HepG2 (cell line): Measurements from ENCODE around the gene NET1. TPM values are rescaled to one million over a fixed set of nuclear protein-coding genes. Genes with fewer than 3 reads are reported as not detected.

Source experiments
- ATAC-seq: fragments of 200-7000 bp; cut with Tn5 transposase; 3 replicates; pipeline ENCODE4 v1.9.1; 2020; ENCODE audit warnings: mild to moderate bottlenecking, moderate library complexity
- BruUV-seq: library from RNA; stranded (reverse); fragments of 400-500 nt; replicated peaks from 2 replicates; lab custom pipeline; 2021; lab: Mats Ljungman, UMichigan
- CTCF ChIA-PET: fragments of 300-600 bp; formaldehyde crosslinking; extraction: SDS; loops from one replicate; lab custom pipeline; 2021; ENCODE audit warnings: low total read pairs, inconsistent platforms, low intra/inter-chr PET ratio; lab: Yijun Ruan, JAX
- POLR2A ChIA-PET: fragments of 350-600 bp; sonication (Branson Sonifier 250); formaldehyde crosslinking; loops from one replicate; lab custom pipeline; 2020; ENCODE audit warnings: antibody characterized with exemption, inconsistent platforms; lab: Yijun Ruan, JAX
- DNase-seq: peaks from one replicate; pipeline ENCODE4 v3.0.0-alpha.2; 2015; ENCODE audit warnings: low spot score
- FAIRE-seq: peaks from 3 replicates; lab custom pipeline; 2011; peaks lifted over from hg19 to GRCh38; lab: Jason Lieb, UNC
- H2AFZ ChIP-seq: one replicate; pipeline ENCODE4 v1.6.1; 2011; ENCODE audit warnings: low read length, inconsistent platforms
- H3K27ac ChIP-seq: fragments of 300-600 bp; 3 replicates; pipeline ENCODE4 v1.8.0; 2011; ENCODE audit warnings: mixed run types, mild to moderate bottlenecking, mixed read lengths, low read length, inconsistent platforms; ENCODE audit not compliant: insufficient read depth; ENCODE audit errors: extremely low read length
- H3K27me3 ChIP-seq, 2 experiments: fragments of 200-600 bp in 1 of 2; 2 replicates in 1 of 2; 3 replicates in 1 of 2; pipeline versions ENCODE4 v1.6.0 to v1.8.0; 2011; ENCODE audit warnings: low read length in 2 of 2, mild to moderate bottlenecking in 2 of 2, moderate library complexity in 2 of 2, inconsistent platforms in 1 of 2; ENCODE audit not compliant: insufficient read depth in 2 of 2, control insufficient read depth in 1 of 2
- H3K36me3 ChIP-seq, 2 experiments: fragments of 200-600 bp in 1 of 2; replicated peaks in 1 of 2; 2 replicates in 1 of 2; 3 replicates in 1 of 2; pipeline versions ENCODE4 v1.5.1 to v1.8.0; 2011; ENCODE audit warnings: low read length in 2 of 2, inconsistent platforms in 1 of 2; ENCODE audit not compliant: insufficient read depth in 2 of 2, control insufficient read depth in 1 of 2
- H3K4me1 ChIP-seq: 2 replicates; pipeline ENCODE4 v1.5.1; 2012; ENCODE audit warnings: low read length, inconsistent platforms; ENCODE audit not compliant: insufficient read depth
- H3K4me2 ChIP-seq: 2 replicates; pipeline ENCODE4 v1.6.0; 2011; ENCODE audit warnings: low read depth, low read length, inconsistent platforms
- H3K4me3 ChIP-seq, 3 experiments: fragments of 200-600 bp in 1 of 3; sonication (generic), shearing (Covaris generic) in 1 of 3; replicated peaks in 1 of 3; 2 replicates each; pipeline ENCODE4 v1.5.1; 2011 to 2016; ENCODE audit warnings: low read length in 3 of 3, inconsistent platforms in 2 of 3, low read depth in 2 of 3, mild to moderate bottlenecking in 2 of 3, control low read depth in 1 of 3, mixed read lengths in 1 of 3; ENCODE audit not compliant: insufficient read depth in 1 of 3
- H3K79me2 ChIP-seq: one replicate; pipeline ENCODE4 v1.6.1; 2011; ENCODE audit warnings: low read length, inconsistent platforms; ENCODE audit not compliant: insufficient read depth
- H3K9ac ChIP-seq: 2 replicates; pipeline ENCODE4 v1.6.0; 2011; ENCODE audit warnings: mild to moderate bottlenecking, low read depth, low read length, inconsistent platforms; ENCODE audit not compliant: insufficient read depth
- H3K9me3 ChIP-seq: 2 replicates; pipeline ENCODE4 v1.5.1; 2012; ENCODE audit warnings: mild to moderate bottlenecking, low read length
- H4K20me1 ChIP-seq: 2 replicates; pipeline ENCODE4 v1.6.0; 2011; ENCODE audit warnings: inconsistent platforms, mild to moderate bottlenecking, low read length, moderate library complexity; ENCODE audit not compliant: insufficient read depth
- FOXP1 ChIP-seq, 2 experiments: fragments of 450-650 bp in 1 of 2; IDR thresholded peaks; 2 replicates each; pipeline ENCODE4 v1.6.1; 2017 to 2018; ENCODE audit warnings: antibody characterized with exemption in 1 of 2
- MIER3 ChIP-seq: IDR thresholded peaks from 2 replicates; pipeline ENCODE4 v1.6.1; 2016; ENCODE audit warnings: missing compliant biosample characterization, borderline replicate concordance
- SKI ChIP-seq: fragments of 450-650 bp; IDR thresholded peaks from one replicate; pipeline ENCODE4 v1.6.1; 2018; ENCODE audit warnings: mild to moderate bottlenecking; ENCODE audit not compliant: partially characterized antibody
- SP140L ChIP-seq: sonication (generic); formaldehyde crosslinking; IDR thresholded peaks from 2 replicates; pipeline ENCODE4 v1.4.0; 2020; ENCODE audit warnings: missing genetic modification reagents, borderline replicate concordance
- STAG1 ChIP-seq: sonication (generic); formaldehyde crosslinking; IDR thresholded peaks from 2 replicates; pipeline ENCODE4 v1.4.0; 2020; ENCODE audit warnings: missing genetic modification reagents
- YY1 ChIP-seq: IDR thresholded peaks from 2 replicates; pipeline ENCODE4 v1.6.1; 2011; ENCODE audit warnings: low read length, low read depth, moderate library complexity, mild to moderate bottlenecking; ENCODE audit not compliant: insufficient read depth, insufficient replicate concordance
- ZFAT ChIP-seq: sonication (generic); formaldehyde crosslinking; conservative IDR thresholded peaks from 2 replicates; pipeline ENCODE4 v1.8.1; 2023; ENCODE audit warnings: missing genetic modification reagents, inconsistent platforms
- ZFP90 ChIP-seq: sonication (generic); formaldehyde crosslinking; IDR thresholded peaks from 2 replicates; pipeline ENCODE4 v1.8.0; 2022; ENCODE audit warnings: missing genetic modification reagents, mild to moderate bottlenecking, inconsistent platforms, borderline replicate concordance
- ZNF136 ChIP-seq: sonication (generic); formaldehyde crosslinking; IDR thresholded peaks from 2 replicates; pipeline ENCODE4 v1.8.1; 2022; ENCODE audit warnings: low read depth, mild to moderate bottlenecking, moderate library complexity, missing genetic modification reagents
- ZNF24 ChIP-seq: fragments of 450-650 bp; IDR thresholded peaks from 2 replicates; pipeline ENCODE4 v1.6.1; 2017; ENCODE audit warnings: antibody characterized with exemption, mild to moderate bottlenecking
- ZNF510 ChIP-seq: sonication (generic); formaldehyde crosslinking; IDR thresholded peaks from 2 replicates; pipeline ENCODE4 v1.4.0; 2020; ENCODE audit warnings: low read depth, mild to moderate bottlenecking, missing genetic modification reagents
- ZNF792 ChIP-seq: IDR thresholded peaks from 2 replicates; pipeline ENCODE4 v1.6.1; 2016
- ZSCAN25 ChIP-seq: sonication (generic); formaldehyde crosslinking; IDR thresholded peaks from 2 replicates; pipeline ENCODE4 v1.8.0; 2022; ENCODE audit warnings: mild to moderate bottlenecking, missing genetic modification reagents
- WGBS: methylation state at CpG from one replicate; pipeline ENCODE4 v1.1.6; 2017; ENCODE audit warnings: low lambda C conversion rate; 5-methylcytosine and 5-hydroxymethylcytosine counted together
- in situ Hi-C: cut with HindIII; loops from 2 replicates; pipeline ENCODE4 v1.10.0; 2017; ENCODE audit warnings: low pct_unique_long_range_greater_than_20kb; ENCODE audit not compliant: extremely low pct_ligation_motif_present
- intact Hi-C: fragments of 100-400 bp; cut with micrococcal nuclease; formaldehyde crosslinking; loops from one replicate; pipeline ENCODE4 v1.10.0; 2022; ENCODE audit not compliant: unreplicated experiment
- polyA plus RNA-seq, 8 experiments: library from polyadenylated mRNA; depleted of rRNA in 3 of 8; stranded (reverse) in 7 of 8; unstranded in 1 of 8; fragments of >200 nt; fragmentation: Illumina TruSeq in 4 of 8; extraction: Trizol in 4 of 8; gene quantifications; 2 replicates each; pipeline versions ENCODE4 v1.2.1 to v1.2.3, GENCODE V29; 2011 to 2016; ENCODE audit warnings: low read depth in 4 of 8, missing spikeins in 1 of 8, mixed read lengths in 1 of 8; ENCODE audit not compliant: insufficient read depth in 1 of 8
- total RNA-seq, 5 experiments: library from RNA; depleted of rRNA; stranded (reverse); fragments of >200 nt; fragmentation: Illumina TruSeq; extraction: Trizol; gene quantifications; 2 replicates each; pipeline ENCODE4 v1.2.3, GENCODE V29; 2016; ENCODE audit warnings: low read depth in 1 of 5
- TF ChIP-seq, protein P1 (sequence below): sonication (generic); formaldehyde crosslinking; IDR thresholded peaks from 2 replicates; pipeline ENCODE4 v1.5.1; 2020; ENCODE audit warnings: missing genetic modification reagents, mild to moderate bottlenecking, borderline replicate concordance
- TF ChIP-seq, protein P2 (sequence below): sonication (generic); formaldehyde crosslinking; IDR thresholded peaks from 2 replicates; pipeline ENCODE4 v1.4.0; 2020; ENCODE audit warnings: missing genetic modification reagents, mild to moderate bottlenecking, borderline replicate concordance

The NET1 gene
- total and polyA plus RNA-seq, 2 of the 13 experiments (the other 11 are each of a cell fraction or from before 2014, with no cell fraction given): 48.1 to 65.8 TPM

DNA sequence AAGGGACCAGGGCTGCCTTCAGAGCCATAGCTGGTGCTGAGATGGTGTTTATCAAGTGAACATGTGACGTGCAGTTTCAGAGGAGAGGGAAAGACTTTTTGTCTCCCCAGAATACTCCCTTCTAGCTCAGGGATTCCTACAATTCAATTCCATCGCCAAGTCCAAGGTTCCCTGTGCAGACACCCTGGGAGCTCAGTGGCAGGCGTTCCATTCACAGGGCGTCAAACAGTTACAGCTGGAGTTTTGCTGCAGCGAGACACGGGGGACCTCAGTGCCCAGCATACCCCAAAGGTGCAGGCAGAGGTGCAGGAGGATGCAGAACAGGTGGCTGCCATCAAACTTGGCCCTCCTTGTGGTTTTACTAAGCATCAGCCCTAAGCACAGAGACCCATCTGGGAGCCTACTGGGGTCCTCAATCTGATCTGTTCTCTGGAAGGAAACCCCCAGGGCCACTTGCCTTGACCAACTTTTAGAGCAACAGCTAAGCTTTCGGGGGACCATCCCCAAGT lies 87.9 kb downstream of the NET1 start:
- TF ChIP-seq MIER3 (CRISPR knock-in tag): no peak
- TF ChIP-seq ZNF24: no peak
- CTCF ChIA-PET: no interaction called here
- FAIRE-seq (no peak), DNase-seq (no peak), ATAC-seq (peak; percentile 53)
- no TSS peak for BruUV-seq
- H3K9me3 ChIP-seq: no peaks in the 10 kb centered on the region
- no peaks in the 10 kb centered on the region for H3K36me3 ChIP-seq
- no peak overlapping the region for H3K4me2 ChIP-seq
- H2AFZ ChIP-seq: no peak overlapping the region
- peaks cover 3 to 47% of the 10 kb centered on the region in 2 experiments; a peak in 4 of 5 replicates for H3K27me3 ChIP-seq
- no peaks in the 10 kb centered on the region for H3K79me2 ChIP-seq
- H3K9ac ChIP-seq: no peak overlapping the region
- WGBS: 7% methylated on average over 5 of the region's 7 CpGs
- no peak overlapping the region for H3K27ac ChIP-seq
- no peak overlapping the region for H3K4me3 ChIP-seq
- H4K20me1 ChIP-seq: no peaks in the 10 kb centered on the region
- intact Hi-C loops (loop anchor here (2.0 kb wide), 1 partner anchor 17 kb away; no protein-coding TSS in a partner anchor), in situ Hi-C loops (no loop called here)
- peaks cover 70% of the 10 kb centered on the region for H3K4me1 ChIP-seq
- POLR2A ChIA-PET: interaction anchor here (1.3 to 2.6 kb wide), 2 partner anchors 48 to 54 kb away, joined by 4 to 9 read pairs; no protein-coding TSS in a partner anchor

DNA sequence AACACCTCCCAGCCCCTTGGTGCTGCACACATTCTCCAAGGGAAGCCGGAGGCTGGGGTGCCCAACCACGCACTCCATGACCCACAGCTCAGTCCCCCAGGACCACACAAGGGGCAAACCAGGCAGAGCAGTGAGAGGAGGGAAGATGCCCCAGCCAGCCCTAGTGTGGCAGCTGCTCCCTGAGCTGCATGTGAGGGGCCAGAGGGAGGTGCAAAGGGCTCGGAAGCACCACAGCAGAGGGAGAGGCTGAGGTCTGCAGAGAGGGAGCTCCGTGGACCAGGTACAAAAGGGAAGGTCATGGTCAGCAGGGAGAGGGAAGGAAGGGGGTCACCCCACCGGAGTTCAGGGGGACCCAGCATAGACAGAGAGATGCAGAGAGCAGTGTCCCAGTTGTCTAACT lies 88.6 kb downstream of the NET1 start:
- no TSS peak for BruUV-seq
- TF ChIP-seq, protein P1, sequence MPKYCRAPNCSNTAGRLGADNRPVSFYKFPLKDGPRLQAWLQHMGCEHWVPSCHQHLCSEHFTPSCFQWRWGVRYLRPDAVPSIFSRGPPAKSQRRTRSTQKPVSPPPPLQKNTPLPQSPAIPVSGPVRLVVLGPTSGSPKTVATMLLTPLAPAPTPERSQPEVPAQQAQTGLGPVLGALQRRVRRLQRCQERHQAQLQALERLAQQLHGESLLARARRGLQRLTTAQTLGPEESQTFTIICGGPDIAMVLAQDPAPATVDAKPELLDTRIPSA (CRISPR knock-in tag): no peak
- TF ChIP-seq ZNF792 (CRISPR knock-in tag) (no peak), ZNF510 (CRISPR knock-in tag) (no peak), ZFAT (CRISPR knock-in tag) (no peak), YY1 (no peak), FOXP1 (IDR thresholded peaks at IDR 0.05) (no peak), FOXP1 (CRISPR knock-in tag; IDR thresholded peaks at IDR 0.05) (no peak), STAG1 (CRISPR knock-in tag) (peak; percentile 28; the same call in 1 of the 2 replicates), ZSCAN25 (CRISPR knock-in tag) (peak; percentile 91), ZFP90 (CRISPR knock-in tag) (no peak), SP140L (no peak), SKI (no peak), ZNF136 (CRISPR knock-in tag) (no peak)
- TF ChIP-seq, protein P2, sequence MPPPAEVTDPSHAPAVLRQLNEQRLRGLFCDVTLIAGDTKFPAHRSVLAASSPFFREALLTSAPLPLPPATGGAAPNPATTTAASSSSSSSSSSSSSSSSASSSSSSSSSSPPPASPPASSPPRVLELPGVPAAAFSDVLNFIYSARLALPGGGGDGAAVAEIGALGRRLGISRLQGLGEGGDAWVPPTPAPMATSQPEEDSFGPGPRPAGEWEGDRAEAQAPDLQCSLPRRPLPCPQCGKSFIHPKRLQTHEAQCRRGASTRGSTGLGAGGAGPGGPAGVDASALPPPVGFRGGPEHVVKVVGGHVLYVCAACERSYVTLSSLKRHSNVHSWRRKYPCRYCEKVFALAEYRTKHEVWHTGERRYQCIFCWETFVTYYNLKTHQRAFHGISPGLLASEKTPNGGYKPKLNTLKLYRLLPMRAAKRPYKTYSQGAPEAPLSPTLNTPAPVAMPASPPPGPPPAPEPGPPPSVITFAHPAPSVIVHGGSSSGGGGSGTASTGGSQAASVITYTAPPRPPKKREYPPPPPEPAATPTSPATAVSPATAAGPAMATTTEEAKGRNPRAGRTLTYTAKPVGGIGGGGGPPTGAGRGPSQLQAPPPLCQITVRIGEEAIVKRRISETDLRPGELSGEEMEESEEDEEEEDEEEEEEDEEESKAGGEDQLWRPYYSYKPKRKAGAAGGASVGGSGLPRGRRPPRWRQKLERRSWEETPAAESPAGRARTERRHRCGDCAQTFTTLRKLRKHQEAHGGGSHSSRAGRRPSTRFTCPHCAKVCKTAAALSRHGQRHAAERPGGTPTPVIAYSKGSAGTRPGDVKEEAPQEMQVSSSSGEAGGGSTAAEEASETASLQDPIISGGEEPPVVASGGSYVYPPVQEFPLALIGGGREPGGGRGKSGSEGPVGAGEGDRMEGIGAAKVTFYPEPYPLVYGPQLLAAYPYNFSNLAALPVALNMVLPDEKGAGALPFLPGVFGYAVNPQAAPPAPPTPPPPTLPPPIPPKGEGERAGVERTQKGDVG: no peak

More for the DNA sequence above, 88.6 kb downstream of the NET1 start:
- ChIA-PET POLR2A (interaction anchor here (2.6 kb wide), 1 partner anchor 47 kb away, joined by 9 read pairs; no protein-coding TSS in a partner anchor), CTCF (no interaction called here)
- in situ Hi-C loops: no loop called here
- intact Hi-C loops: loop anchor here (2.0 kb wide), 1 partner anchor 16 kb away; no protein-coding TSS in a partner anchor
- H3K9me3 ChIP-seq: no peaks in the 10 kb centered on the region
- H4K20me1 ChIP-seq: no peaks in the 10 kb centered on the region
- peaks cover 5 to 50% of the 10 kb centered on the region in 2 experiments; a peak in 4 of 5 replicates for H3K27me3 ChIP-seq
- no peak overlapping the region for H2AFZ ChIP-seq
- H3K9ac ChIP-seq: no peak overlapping the region
- H3K4me2 ChIP-seq: no peak overlapping the region
- no peaks in the 10 kb centered on the region for H3K79me2 ChIP-seq
- FAIRE-seq: no peak
- ATAC-seq: peak; percentile 70
- no peak overlapping the region for H3K27ac ChIP-seq
- 10% methylated on average over 5 of the region's 5 CpGs for WGBS
- H3K4me1 ChIP-seq: peaks cover 63% of the 10 kb centered on the region
- H3K36me3 ChIP-seq: no peaks in the 10 kb centered on the region
- H3K4me3 ChIP-seq: no peak overlapping the region
- no peak for DNase-seq
